GM18511 (cell line): Measurements from ENCODE around the gene CIBAR2.

Source experiments
- ATAC-seq: cut with Tn5 transposase; IDR thresholded peaks from one replicate; pipeline ENCODE4 v1.9.1; 2021; ENCODE audit warnings: mild to moderate bottlenecking, moderate library complexity; ENCODE audit not compliant: unreplicated experiment

The CIBAR2 gene

GRCh38 chr16:85104147-85104546 is 8.1 kb downstream of the CIBAR2 start:
- no peak for ATAC-seq

- no peak for ATAC-seq
These were observed 8.9 kb downstream of the CIBAR2 start for GRCh38 chr16:85103114-85104079.

- ATAC-seq, result no peak
These were observed 10.2 kb downstream of the CIBAR2 start for GRCh38 chr16:85101956-85102630.

- no peak for ATAC-seq
These were observed 12.0 kb downstream of the CIBAR2 start for GRCh38 chr16:85100265-85100664.

GRCh38 chr16:85098565-85098964 is 13.7 kb downstream of the CIBAR2 start:
- no peak for ATAC-seq

- ATAC-seq, result no peak
These were observed 15.4 kb downstream of the CIBAR2 start for GRCh38 chr16:85096921-85097320.

- ATAC-seq, result no peak
These were observed 17.5 kb downstream of the CIBAR2 start for GRCh38 chr16:85094812-85095211.

GRCh38 chr16:85094176-85094805 is 18.0 kb downstream of the CIBAR2 start:
- no peak for ATAC-seq

- no peak for ATAC-seq
These were observed 18.6 kb downstream of the CIBAR2 start for GRCh38 chr16:85093705-85094104.

GRCh38 chr16:85092851-85093250 is 19.4 kb downstream of the CIBAR2 start:
- ATAC-seq, result no peak

- ATAC-seq, result no peak
These were observed 20.0 kb downstream of the CIBAR2 start for GRCh38 chr16:85092309-85092708.

GRCh38 chr16:85091522-85091910 is 20.8 kb downstream of the CIBAR2 start:
- ATAC-seq, result no peak

- ATAC-seq, result no peak
These were observed 21.3 kb downstream of the CIBAR2 start for GRCh38 chr16:85090873-85091521.

GRCh38 chr16:85090181-85090580 is 22.1 kb downstream of the CIBAR2 start:
- no peak for ATAC-seq

- no peak for ATAC-seq
These were observed 22.7 kb downstream of the CIBAR2 start for GRCh38 chr16:85089525-85089924.

- ATAC-seq, result no peak
These were observed 23.6 kb downstream of the CIBAR2 start for GRCh38 chr16:85088570-85089199.

GRCh38 chr16:85087899-85088569 is 24.2 kb downstream of the CIBAR2 start:
- ATAC-seq, result no peak

- ATAC-seq, result peak; percentile 66
These were observed 25.7 kb downstream of the CIBAR2 start for GRCh38 chr16:85086347-85087291.

GRCh38 chr16:85085721-85086120 is 26.6 kb downstream of the CIBAR2 start:
- ATAC-seq, result no peak
